Endodermal cell (in vitro differentiated cells): ENCODE data around the gene ANAPC10. TPM values are rescaled to one million over a fixed set of nuclear protein-coding genes. Genes with fewer than 3 reads are reported as not detected.

Source experiments
- DNase-seq: peaks from one replicate; pipeline ENCODE4 v3.0.0-alpha.2; 2017
- H3K27ac ChIP-seq: 2 replicates; pipeline ENCODE4 v1.5.1; 2013; ENCODE audit warnings: mild to moderate bottlenecking, low read depth, low read length, moderate library complexity
- H3K27me3 ChIP-seq: 2 replicates; pipeline ENCODE4 v1.6.1; 2013; ENCODE audit warnings: mild to moderate bottlenecking, low read length, moderate library complexity; ENCODE audit not compliant: insufficient read depth, control insufficient read depth, poor library complexity, severe bottlenecking
- H3K36me3 ChIP-seq: 2 replicates; pipeline ENCODE4 v1.7.0; 2013; ENCODE audit warnings: mild to moderate bottlenecking, low read length, moderate library complexity; ENCODE audit not compliant: control insufficient read depth, insufficient read depth
- H3K4me1 ChIP-seq: one replicate; pipeline ENCODE4 v1.7.0; 2013; ENCODE audit warnings: low read length; ENCODE audit not compliant: control insufficient read depth, insufficient read depth
- H3K4me3 ChIP-seq: 2 replicates; pipeline ENCODE4 v1.5.1; 2013; ENCODE audit warnings: mild to moderate bottlenecking, low read length, moderate library complexity
- H3K9ac ChIP-seq: 2 replicates; pipeline ENCODE4 v1.6.1; 2013; ENCODE audit warnings: mild to moderate bottlenecking, low read length, moderate library complexity; ENCODE audit not compliant: poor library complexity, severe bottlenecking; ENCODE audit errors: extremely low read depth
- H3K9me3 ChIP-seq: 2 replicates; pipeline ENCODE4 v1.6.1; 2013; ENCODE audit warnings: mild to moderate bottlenecking, low read length, moderate library complexity; ENCODE audit not compliant: control insufficient read depth
- H3K27ac Mint-ChIP-seq: 2 replicates; pipeline ENCODE4 v1.8.0; 2020; ENCODE audit warnings: mixed read lengths
- H3K27me3 Mint-ChIP-seq: 2 replicates; pipeline ENCODE4 v1.8.0; 2021; ENCODE audit warnings: mild to moderate bottlenecking, mixed read lengths; ENCODE audit not compliant: insufficient read depth
- H3K36me3 Mint-ChIP-seq: 2 replicates; pipeline ENCODE4 v1.8.0; 2020; ENCODE audit warnings: low read depth, mixed read lengths
- H3K4me1 Mint-ChIP-seq: 2 replicates; pipeline ENCODE4 v1.8.0; 2020; ENCODE audit warnings: mixed read lengths
- H3K4me3 Mint-ChIP-seq: 2 replicates; pipeline ENCODE4 v1.8.0; 2020; ENCODE audit warnings: mild to moderate bottlenecking, moderate library complexity, mixed read lengths
- H3K9me3 Mint-ChIP-seq: 2 replicates; pipeline ENCODE4 v1.8.0; 2020; ENCODE audit warnings: mild to moderate bottlenecking, mixed read lengths
- WGBS, 2 experiments: methylation state at CpG; one replicate each; pipeline versions ENCODE4 v1.1.5 to v1.1.7; 2013; ENCODE audit warnings: missing lambda C conversion rate in 2 of 2, mixed read lengths in 1 of 2; ENCODE audit not compliant: insufficient coverage in 1 of 2, insufficient read length in 1 of 2; 5-methylcytosine and 5-hydroxymethylcytosine counted together
- total RNA-seq, 2 donors: library from RNA; stranded (reverse); fragmentation: NEBNext Ultra II Directional in 1 of 2; extraction: Animal tissue kit (Norgen Biotek cat#: 25700) in 1 of 2; gene quantifications; 2 replicates in 1 of 2; 3 replicates in 1 of 2; pipeline ENCODE4 v1.2.1, GENCODE V29; 2021
- TF ChIP-seq, protein P1 (sequence below): fragments of 200-600 bp; sonication (generic); conservative IDR thresholded peaks from 2 replicates; pipeline ENCODE4 v1.5.0; 2021; ENCODE audit warnings: antibody characterized with exemption, mild to moderate bottlenecking

Gene ANAPC10
- total RNA-seq, 2 donors from 2014 or later = 25.0 to 29.6 TPM

GRCh38 chr4:145061318-145061920 lies 36.6 kb downstream of the ANAPC10 start:
- peaks cover 3% of the 10 kb centered on the region for H3K4me1 ChIP-seq
- Mint-ChIP-seq H3K36me3 (peaks cover 12% of the 10 kb centered on the region), H3K9me3 (no peaks in the 10 kb centered on the region), H3K4me3 (no peak overlapping the region), H3K27me3 (no peaks in the 10 kb centered on the region), H3K4me1 (peaks cover 18% of the 10 kb centered on the region), H3K27ac (no peak overlapping the region)
- no peak overlapping the region for H3K9ac ChIP-seq
- no peak overlapping the region for H3K4me3 ChIP-seq
- WGBS, 2 experiments = 83 to 90% methylated on average over 3 to 6 of the region's 6 CpGs
- no peaks in the 10 kb centered on the region for H3K27me3 ChIP-seq
- TF ChIP-seq, protein P1, sequence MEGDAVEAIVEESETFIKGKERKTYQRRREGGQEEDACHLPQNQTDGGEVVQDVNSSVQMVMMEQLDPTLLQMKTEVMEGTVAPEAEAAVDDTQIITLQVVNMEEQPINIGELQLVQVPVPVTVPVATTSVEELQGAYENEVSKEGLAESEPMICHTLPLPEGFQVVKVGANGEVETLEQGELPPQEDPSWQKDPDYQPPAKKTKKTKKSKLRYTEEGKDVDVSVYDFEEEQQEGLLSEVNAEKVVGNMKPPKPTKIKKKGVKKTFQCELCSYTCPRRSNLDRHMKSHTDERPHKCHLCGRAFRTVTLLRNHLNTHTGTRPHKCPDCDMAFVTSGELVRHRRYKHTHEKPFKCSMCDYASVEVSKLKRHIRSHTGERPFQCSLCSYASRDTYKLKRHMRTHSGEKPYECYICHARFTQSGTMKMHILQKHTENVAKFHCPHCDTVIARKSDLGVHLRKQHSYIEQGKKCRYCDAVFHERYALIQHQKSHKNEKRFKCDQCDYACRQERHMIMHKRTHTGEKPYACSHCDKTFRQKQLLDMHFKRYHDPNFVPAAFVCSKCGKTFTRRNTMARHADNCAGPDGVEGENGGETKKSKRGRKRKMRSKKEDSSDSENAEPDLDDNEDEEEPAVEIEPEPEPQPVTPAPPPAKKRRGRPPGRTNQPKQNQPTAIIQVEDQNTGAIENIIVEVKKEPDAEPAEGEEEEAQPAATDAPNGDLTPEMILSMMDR = peak; percentile 75
- H3K9me3 ChIP-seq = peaks cover 5% of the 10 kb centered on the region
- H3K27ac ChIP-seq = no peak overlapping the region
- no peak for DNase-seq
- H3K36me3 ChIP-seq = peaks cover 16% of the 10 kb centered on the region

- Histone ChIP-seq H3K4me1 (peaks cover 3% of the 10 kb centered on the region), H3K4me3 (no peak overlapping the region), H3K9ac (no peak overlapping the region), H3K36me3 (peaks cover 7% of the 10 kb centered on the region), H3K9me3 (peaks cover 5% of the 10 kb centered on the region), H3K27ac (no peak overlapping the region), H3K27me3 (no peaks in the 10 kb centered on the region)
- Mint-ChIP-seq H3K4me1 (peaks cover 9% of the 10 kb centered on the region), H3K4me3 (no peak overlapping the region), H3K27me3 (no peaks in the 10 kb centered on the region), H3K27ac (no peak overlapping the region), H3K36me3 (peaks cover 10% of the 10 kb centered on the region), H3K9me3 (no peaks in the 10 kb centered on the region)
- TF ChIP-seq, protein P1 = no peak
- no peak for DNase-seq
Observed at GRCh38 chr4:145058256-145058655, 39.7 kb downstream of the ANAPC10 start.

DNA sequence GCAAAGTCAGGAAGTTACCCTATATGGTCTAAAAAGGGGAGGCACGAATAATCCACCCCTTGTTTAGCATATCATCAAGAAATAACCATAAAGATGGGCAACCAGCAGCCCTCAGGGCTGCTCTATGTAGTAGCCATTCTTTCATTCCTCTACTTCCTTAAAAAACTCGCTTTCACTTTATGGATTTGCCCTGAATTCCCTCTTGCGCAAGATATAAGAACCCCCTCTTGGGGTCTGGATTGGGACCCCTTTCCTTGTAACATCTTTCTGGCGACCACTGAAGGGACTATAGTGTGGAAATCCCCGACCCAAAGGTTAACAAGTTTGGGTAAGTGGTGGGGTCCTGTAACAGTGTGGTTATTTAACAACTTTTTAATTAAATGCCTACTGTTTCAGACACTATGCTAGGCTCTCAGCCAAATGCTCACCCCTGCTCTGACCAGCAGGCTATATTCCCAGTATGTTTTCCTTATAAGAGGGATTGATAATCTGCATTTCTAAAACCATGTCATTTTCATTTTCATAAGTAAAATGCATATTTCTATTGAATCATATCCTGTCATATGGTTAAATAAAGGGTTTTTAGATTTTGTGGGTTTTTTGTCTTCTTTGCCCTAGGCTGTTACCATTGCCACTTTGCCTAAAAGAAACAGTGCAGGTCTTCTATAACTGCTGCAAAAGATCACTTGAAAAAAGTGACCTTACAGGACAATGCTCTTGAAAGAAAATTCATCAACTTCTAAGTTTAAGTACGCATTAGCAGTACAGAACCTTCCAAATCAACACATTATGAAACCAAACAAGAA lies 41.5 kb downstream of the ANAPC10 start:
- Mint-ChIP-seq H3K4me3 (no peak overlapping the region), H3K27ac (no peak overlapping the region), H3K36me3 (peaks cover 5% of the 10 kb centered on the region), H3K9me3 (no peaks in the 10 kb centered on the region), H3K27me3 (no peaks in the 10 kb centered on the region), H3K4me1 (peaks cover 9% of the 10 kb centered on the region)
- Histone ChIP-seq H3K36me3 (no peaks in the 10 kb centered on the region), H3K27me3 (no peaks in the 10 kb centered on the region), H3K9me3 (no peaks in the 10 kb centered on the region), H3K9ac (no peak overlapping the region), H3K4me3 (no peak overlapping the region), H3K4me1 (peaks cover 3% of the 10 kb centered on the region), H3K27ac (no peak overlapping the region)
- TF ChIP-seq, protein P1 = no peak
- WGBS, 2 experiments = 91 to 96% methylated on average over 3 to 5 of the region's 6 CpGs
- no peak for DNase-seq
